ENCODE measurements around the gene TMEM147. TPM values are rescaled to one million over a fixed set of nuclear protein-coding genes. Genes with fewer than 3 reads are reported as not detected.

TMEM147 gene
- total and polyA plus RNA-seq, 2 of the 13 experiments (the other 11 are each of a cell fraction or from before 2014, with no cell fraction given) = 141 to 176 TPM

DNA sequence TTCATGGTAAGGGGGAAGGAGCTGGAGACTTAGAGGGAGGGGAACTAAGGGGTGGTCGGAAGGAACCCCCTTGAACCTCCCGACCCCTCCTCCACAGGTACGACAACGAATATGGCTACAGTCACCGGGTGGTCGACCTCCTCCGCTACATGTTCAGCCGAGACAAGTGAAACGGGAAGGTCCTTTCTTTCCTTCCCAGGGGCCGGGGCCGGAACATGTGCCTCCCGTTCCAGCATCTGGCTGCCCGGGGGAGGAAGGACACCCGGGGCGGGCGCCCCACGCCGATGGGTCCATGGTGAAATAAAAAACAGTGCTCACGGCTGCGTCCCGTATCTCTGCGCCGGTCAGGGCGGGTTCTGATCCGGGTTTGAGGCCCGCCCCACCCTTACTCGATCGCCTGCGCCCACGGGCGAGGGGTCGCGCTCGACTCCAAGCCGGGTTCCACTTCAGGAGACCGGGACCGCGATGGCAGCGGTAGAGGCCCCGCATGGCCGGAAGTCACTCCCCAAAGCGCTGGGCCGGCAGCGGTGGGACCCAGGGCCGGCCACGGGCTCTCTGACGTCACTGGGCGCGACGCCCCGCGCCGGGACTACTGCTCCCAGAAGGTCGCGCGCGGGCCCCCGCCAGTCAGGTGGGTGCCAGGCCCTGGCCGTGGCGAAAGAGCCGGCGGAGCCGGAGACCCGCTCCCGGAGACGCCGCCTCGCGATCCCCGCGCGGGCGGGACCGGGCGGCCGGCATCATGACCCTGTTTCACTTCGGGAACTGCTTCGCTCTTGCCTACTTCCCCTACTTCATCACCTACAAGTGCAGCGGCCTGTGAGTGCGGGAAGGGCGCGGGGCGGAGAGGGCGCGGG is at the start of gene TMEM147 (continued):
- TF ChIP-seq ZNF512 (CRISPR knock-in tag; IDR thresholded peaks at IDR 0.05) (no peak), SIN3A (IDR thresholded peaks at IDR 0.05; ENCODE audit: borderline replicate concordance, low read depth, low read length) (peak; percentile 72), SOX6 (IDR thresholded peaks at IDR 0.05) (no peak), SOX6 (CRISPR knock-in tag; IDR thresholded peaks at IDR 0.05) (peak; percentile 53), TCF12 (IDR thresholded peaks at IDR 0.05) (no peak), TCF12 (CRISPR knock-in tag; IDR thresholded peaks at IDR 0.05) (0 out of 2 replicates have a peak, but pooled peaks have one; percentile 38), ZSCAN20 (CRISPR knock-in tag; IDR thresholded peaks at IDR 0.05; ENCODE audit: borderline replicate concordance) (no peak; the same call in 1 of the 2 replicates), GZF1 (CRISPR knock-in tag; IDR thresholded peaks at IDR 0.05) (peak; percentile 58; the same call in 1 of the 2 replicates), ZNF644 (CRISPR knock-in tag; IDR thresholded peaks at IDR 0.05; ENCODE audit: low read depth) (no peak), HMG20B (CRISPR knock-in tag; conservative IDR thresholded peaks at IDR 0.05) (no peak), ZBTB8A (CRISPR knock-in tag; IDR thresholded peaks at IDR 0.05; ENCODE audit: borderline replicate concordance, low read depth) (no peak), ELF1 (CRISPR knock-in tag; IDR thresholded peaks at IDR 0.05) (peak; percentile 88), IKZF5 (CRISPR knock-in tag; IDR thresholded peaks at IDR 0.05) (peak; percentile 62), ERF (CRISPR knock-in tag; IDR thresholded peaks at IDR 0.05) (peak; percentile 64), ZNF781 (CRISPR knock-in tag; IDR thresholded peaks at IDR 0.05; ENCODE audit: borderline replicate concordance, not compliant biosample characterization) (peak; percentile 40), ZBTB14 (CRISPR knock-in tag; IDR thresholded peaks at IDR 0.05) (peak; percentile 59; the same call in 1 of the 2 replicates), SOX13 (IDR thresholded peaks at IDR 0.05) (no peak), SOX13 (CRISPR knock-in tag; conservative IDR thresholded peaks at IDR 0.05 in 1 of 2, IDR thresholded peaks at IDR 0.05 in 1 of 2) (0 out of 4 replicates have a peak, but pooled peaks of 1 of the 2 experiments have one; percentile 13), ATF7 (IDR thresholded peaks at IDR 0.05) (no peak), ATF7 (CRISPR knock-in tag; IDR thresholded peaks at IDR 0.05) (no peak), CTCF (CRISPR knock-in tag; IDR thresholded peaks at IDR 0.05) (no peak)
- TF ChIP-seq, protein P1, sequence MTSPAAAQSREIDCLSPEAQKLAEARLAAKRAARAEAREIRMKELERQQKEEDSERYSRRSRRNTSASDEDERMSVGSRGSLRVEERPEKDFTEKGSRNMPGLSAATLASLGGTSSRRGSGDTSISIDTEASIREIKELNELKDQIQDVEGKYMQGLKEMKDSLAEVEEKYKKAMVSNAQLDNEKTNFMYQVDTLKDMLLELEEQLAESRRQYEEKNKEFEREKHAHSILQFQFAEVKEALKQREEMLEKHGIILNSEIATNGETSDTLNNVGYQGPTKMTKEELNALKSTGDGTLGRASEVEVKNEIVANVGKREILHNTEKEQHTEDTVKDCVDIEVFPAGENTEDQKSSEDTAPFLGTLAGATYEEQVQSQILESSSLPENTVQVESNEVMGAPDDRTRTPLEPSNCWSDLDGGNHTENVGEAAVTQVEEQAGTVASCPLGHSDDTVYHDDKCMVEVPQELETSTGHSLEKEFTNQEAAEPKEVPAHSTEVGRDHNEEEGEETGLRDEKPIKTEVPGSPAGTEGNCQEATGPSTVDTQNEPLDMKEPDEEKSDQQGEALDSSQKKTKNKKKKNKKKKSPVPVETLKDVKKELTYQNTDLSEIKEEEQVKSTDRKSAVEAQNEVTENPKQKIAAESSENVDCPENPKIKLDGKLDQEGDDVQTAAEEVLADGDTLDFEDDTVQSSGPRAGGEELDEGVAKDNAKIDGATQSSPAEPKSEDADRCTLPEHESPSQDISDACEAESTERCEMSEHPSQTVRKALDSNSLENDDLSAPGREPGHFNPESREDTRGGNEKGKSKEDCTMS (CRISPR knock-in tag; conservative IDR thresholded peaks at IDR 0.05) = no peak

All from HepG2 (cell line).